ENCODE data around the gene MRPL4. TPM values are rescaled to one million over a fixed set of nuclear protein-coding genes. Genes with fewer than 3 reads are reported as not detected.

Gene MRPL4
- polyA plus RNA-seq, 1 of the 3 experiments (the other 2 are of a cell fraction) = 110 TPM

GRCh38 chr19:10285393-10285792 lies 33.4 kb downstream of the MRPL4 start:
- POLR2A ChIA-PET = no interaction called here
- TF ChIP-seq MEF2A (IDR thresholded peaks at IDR 0.05; ENCODE audit: borderline replicate concordance, low read depth) (no peak), EZH2phosphoT487 (IDR thresholded peaks at IDR 0.05; ENCODE audit: borderline replicate concordance, low read depth) (no peak), TAF1 (IDR thresholded peaks at IDR 0.05; ENCODE audit: borderline replicate concordance, low read depth, low read length) (no peak), GABPA (IDR thresholded peaks at IDR 0.05; ENCODE audit: low read depth) (no peak), POLR2AphosphoS5 (IDR thresholded peaks at IDR 0.05; ENCODE audit: low read depth, low read length) (no peak), CTCF (IDR thresholded peaks at IDR 0.05) (no peak), ELF1 (IDR thresholded peaks at IDR 0.05) (no peak)
- no peak for DNase-seq

GRCh38 chr19:10286803-10287737 lies 35.1 kb downstream of the MRPL4 start, which contains the start of gene ICAM4:
Gene ICAM4, plus strand, starts transcription at chr19:10286955. Its CDS starts 58 bp downstream, at chr19:10287013.
- Histone ChIP-seq H3K4me1 (ENCODE audit: control insufficient read depth in 1 of 2, insufficient read depth in 2 of 2, low read depth in 1 of 2, low read length in 1 of 2) (peaks cover 0 to 29% of the 10 kb centered on the region in 2 experiments; a peak in 1 of 4 replicates), H3K9me2 (no peaks in the 10 kb centered on the region), H3K4me2 (no peak within 1 kb of the TSS), H3K9ac (no peak within 1 kb of the TSS), H3K4me3 (ENCODE audit: low read depth in 2 of 2, low read length in 1 of 2) (no peak within 1 kb of the TSS), H3K27me3 (ENCODE audit: insufficient read depth) (no peaks in the 10 kb centered on the region; the same call in 1 of the 2 replicates), H4K20me1 (ENCODE audit: insufficient read depth) (no peaks in the 10 kb centered on the region), H3K9me3 (no peaks in the 10 kb centered on the region), H3K79me2 (ENCODE audit: insufficient read depth) (no peaks in the 10 kb centered on the region), H3K27ac (ENCODE audit: low read depth in 2 of 2, low read length in 1 of 2) (no peak within 1 kb of the TSS), H3F3A (replicated peaks; ENCODE audit: insufficient read depth) (peaks cover 6% of the 10 kb centered on the region), H3K36me3 (replicated peaks in 1 of 2; ENCODE audit: control insufficient read depth in 1 of 2, insufficient read depth in 2 of 2, low read length in 1 of 2) (no peaks in the 10 kb centered on the region), H2AFZ (ENCODE audit: low read depth) (no peak within 1 kb of the TSS)
- CTCF ChIA-PET = interaction anchor here (1.0 to 7.4 kb wide), 8 partner anchors 18 to 137 kb away, joined by 3 to 65 read pairs (median 9); partner anchors contain the start of gene ICAM1
- no peak for TF ChIP-seq TCF12 (IDR thresholded peaks at IDR 0.05)
- no peak for TF ChIP-seq REST (IDR thresholded peaks at IDR 0.05; ENCODE audit: low read depth, low read length)
- no peak for TF ChIP-seq EP300 (IDR thresholded peaks at IDR 0.05; ENCODE audit: borderline replicate concordance in 1 of 2, low read depth in 1 of 2, low read length in 1 of 2)
- TF ChIP-seq PBX3 (IDR thresholded peaks at IDR 0.05) = no peak
- no peak for TF ChIP-seq MAX (IDR thresholded peaks at IDR 0.05; ENCODE audit: low read depth)
- TF ChIP-seq YY1 (IDR thresholded peaks at IDR 0.05; ENCODE audit: low read depth) = no peak
- TF ChIP-seq FOSL2 (IDR thresholded peaks at IDR 0.05; ENCODE audit: borderline replicate concordance, low read depth) = no peak
- no peak for TF ChIP-seq MEF2A (IDR thresholded peaks at IDR 0.05; ENCODE audit: borderline replicate concordance, low read depth)
- no peak for TF ChIP-seq MXI1 (IDR thresholded peaks at IDR 0.05; ENCODE audit: low read depth, low read length)
- POLR2A ChIA-PET = no interaction called here
- peak; percentile 64 for DNase-seq
- WGBS (ENCODE audit: low lambda C conversion rate) = 55% methylated on average over 26 of the region's 59 CpGs

More at GRCh38 chr19:10285393-10285792, 33.4 kb downstream of the MRPL4 start:
- Histone ChIP-seq H3K4me3 (ENCODE audit: low read depth in 2 of 2, low read length in 1 of 2) (no peak overlapping the region), H3K27me3 (ENCODE audit: insufficient read depth) (no peaks in the 10 kb centered on the region; the same call in 1 of the 2 replicates), H3K27ac (ENCODE audit: low read depth in 2 of 2, low read length in 1 of 2) (no peak overlapping the region), H4K20me1 (ENCODE audit: insufficient read depth) (no peaks in the 10 kb centered on the region), H3K79me2 (ENCODE audit: insufficient read depth) (no peaks in the 10 kb centered on the region), H3K4me1 (ENCODE audit: control insufficient read depth in 1 of 2, insufficient read depth in 2 of 2, low read depth in 1 of 2, low read length in 1 of 2) (peaks cover 0 to 14% of the 10 kb centered on the region in 2 experiments; a peak in 1 of 4 replicates), H3K9me3 (no peaks in the 10 kb centered on the region), H3K9ac (no peak overlapping the region), H3F3A (replicated peaks; ENCODE audit: insufficient read depth) (peaks cover 11% of the 10 kb centered on the region), H3K4me2 (no peak overlapping the region), H3K36me3 (replicated peaks in 1 of 2; ENCODE audit: control insufficient read depth in 1 of 2, insufficient read depth in 2 of 2, low read length in 1 of 2) (no peaks in the 10 kb centered on the region), H3K9me2 (no peaks in the 10 kb centered on the region), H2AFZ (ENCODE audit: low read depth) (no peak overlapping the region)
- CTCF ChIA-PET = interaction anchor here (0.6 to 7.4 kb wide), 5 partner anchors 8 to 415 kb away, joined by 3 to 65 read pairs (median 4); partner anchors contain the start of gene ICAM1
- 93% methylated on average over 4 of the region's 4 CpGs for WGBS (ENCODE audit: low lambda C conversion rate)
